WTC11 (cell line): ENCODE measurements around the gene TMEM217. TPM values are rescaled to one million over a fixed set of nuclear protein-coding genes. Genes with fewer than 3 reads are reported as not detected.
"Not testable (repeated sequence)": the region's sequence is repeated elsewhere in the genome, so short reads cannot be mapped to it uniquely, and the experiment has no call there.

Experiments used
- ATAC-seq: fragments of 200-7000 bp; cut with Tn5 transposase; 2 replicates; pipeline ENCODE4 v1.10.0; 2021; ENCODE audit warnings: mild to moderate bottlenecking, moderate library complexity
- Bru-seq: library from RNA; stranded (reverse); fragments of 400-500 nt; gene quantifications from one replicate; lab custom pipeline; 2021; lab: Mats Ljungman, UMichigan
- CTCF ChIA-PET: fragments of 300-600 bp; sonication (Branson Sonifier 250); formaldehyde crosslinking; loops from one replicate; lab custom pipeline; 2021; ENCODE audit warnings: antibody characterized with exemption; lab: Charles Lee
- POLR2A ChIA-PET: fragments of 350-600 bp; sonication (Branson Sonifier 250); formaldehyde crosslinking; loops from one replicate; lab custom pipeline; 2021; ENCODE audit warnings: antibody characterized with exemption; lab: Charles Lee
- DNase-seq: peaks from one replicate; pipeline ENCODE4 v3.0.0; 2021; ENCODE audit warnings: low spot score
- H3K27ac Mint-ChIP-seq: 2 replicates; pipeline ENCODE4 v1.8.0; 2021; ENCODE audit warnings: mixed read lengths
- H3K27me3 Mint-ChIP-seq: 2 replicates; pipeline ENCODE4 v1.8.0; 2021; ENCODE audit warnings: low read depth, mild to moderate bottlenecking, moderate library complexity, mixed read lengths
- H3K36me3 Mint-ChIP-seq: 2 replicates; pipeline ENCODE4 v1.8.0; 2021; ENCODE audit warnings: mixed read lengths
- H3K4me1 Mint-ChIP-seq: 2 replicates; pipeline ENCODE4 v1.8.0; 2022; ENCODE audit warnings: mixed read lengths
- H3K4me3 Mint-ChIP-seq: 2 replicates; pipeline ENCODE4 v1.8.0; 2021; ENCODE audit warnings: mild to moderate bottlenecking, moderate library complexity, mixed read lengths
- H3K9me3 Mint-ChIP-seq: 2 replicates; pipeline ENCODE4 v1.8.0; 2021; ENCODE audit warnings: mixed read lengths
- CREM ChIP-seq: sonication (generic); formaldehyde crosslinking; IDR thresholded peaks from 2 replicates; pipeline ENCODE4 v1.8.1; 2022; ENCODE audit warnings: mild to moderate bottlenecking, missing genetic modification reagents, moderate library complexity
- ETV6 ChIP-seq: sonication (generic); formaldehyde crosslinking; IDR thresholded peaks from 2 replicates; pipeline ENCODE4 v1.8.1; 2022; ENCODE audit warnings: mild to moderate bottlenecking, missing genetic modification reagents
- FOXK1 ChIP-seq: sonication (generic); formaldehyde crosslinking; IDR thresholded peaks from 2 replicates; pipeline ENCODE4 v1.8.0; 2022; ENCODE audit warnings: mild to moderate bottlenecking, moderate library complexity, missing genetic modification reagents
- GABPB1 ChIP-seq: sonication (generic); formaldehyde crosslinking; IDR thresholded peaks from 2 replicates; pipeline ENCODE4 v1.8.1; 2023; ENCODE audit warnings: mild to moderate bottlenecking, missing genetic modification reagents
- IRF2 ChIP-seq: sonication (generic); formaldehyde crosslinking; IDR thresholded peaks from 2 replicates; pipeline ENCODE4 v1.8.0; 2022; ENCODE audit warnings: low read depth, missing genetic modification reagents, borderline replicate concordance
- KAT7 ChIP-seq: sonication (generic); formaldehyde crosslinking; IDR thresholded peaks from 2 replicates; pipeline ENCODE4 v1.8.1; 2023; ENCODE audit warnings: missing genetic modification reagents, mild to moderate bottlenecking, borderline replicate concordance
- NFE2L1 ChIP-seq: sonication (generic); formaldehyde crosslinking; IDR thresholded peaks from 2 replicates; pipeline ENCODE4 v1.8.1; 2023; ENCODE audit warnings: missing genetic modification reagents
- NFYB ChIP-seq: sonication (generic); formaldehyde crosslinking; conservative IDR thresholded peaks from 2 replicates; pipeline ENCODE4 v1.8.0; 2022; ENCODE audit warnings: low read depth, missing genetic modification reagents
- SP1 ChIP-seq: sonication (generic); formaldehyde crosslinking; conservative IDR thresholded peaks from 2 replicates; pipeline ENCODE4 v1.8.1; 2022; ENCODE audit warnings: missing genetic modification reagents
- TEAD4 ChIP-seq: sonication (generic); formaldehyde crosslinking; IDR thresholded peaks from 2 replicates; pipeline ENCODE4 v1.8.0; 2022; ENCODE audit warnings: mild to moderate bottlenecking, missing genetic modification reagents
- ZNF121 ChIP-seq: sonication (generic); formaldehyde crosslinking; IDR thresholded peaks from 2 replicates; pipeline ENCODE4 v1.8.0; 2023; ENCODE audit warnings: missing genetic modification reagents
- ZNF138 ChIP-seq: sonication (generic); formaldehyde crosslinking; conservative IDR thresholded peaks from 2 replicates; pipeline ENCODE4 v1.8.1; 2022; ENCODE audit warnings: mild to moderate bottlenecking, moderate library complexity, missing genetic modification reagents
- ZNF219 ChIP-seq: sonication (generic); formaldehyde crosslinking; IDR thresholded peaks from 2 replicates; pipeline ENCODE4 v1.8.0; 2023; ENCODE audit warnings: missing genetic modification reagents, mild to moderate bottlenecking, borderline replicate concordance
- long read RNA-seq, 3 experiments: library from RNA in 1 of 3; library from capped mRNA in 1 of 3; library from polyadenylated mRNA in 1 of 3; unstranded in 2 of 3; stranded (forward) in 1 of 3; transcript quantifications; one replicate each; pipeline ENCODE4 v2.0.0, GENCODE V29; 2021
- total RNA-seq: library from RNA; stranded (reverse); gene quantifications from 3 replicates; pipeline ENCODE4 v1.2.3, GENCODE V29; 2021
- TF ChIP-seq, protein P1 (sequence below): sonication (generic); formaldehyde crosslinking; IDR thresholded peaks from 2 replicates; pipeline ENCODE4 v1.8.1; 2023; ENCODE audit warnings: mild to moderate bottlenecking, missing genetic modification reagents
- TF ChIP-seq, protein P2 (sequence below): fragments of 250-450 bp; sonication (Bioruptor Pico); IDR thresholded peaks from 2 replicates; pipeline ENCODE4 v1.9.0; 2021; ENCODE audit warnings: mild to moderate bottlenecking
- TF ChIP-seq, protein P3 (sequence below): sonication (generic); formaldehyde crosslinking; IDR thresholded peaks from 2 replicates; pipeline ENCODE4 v1.8.0; 2023; ENCODE audit warnings: missing genetic modification reagents, mild to moderate bottlenecking, borderline replicate concordance
- TF ChIP-seq, protein P4 (sequence below): sonication (generic); formaldehyde crosslinking; IDR thresholded peaks from 2 replicates; pipeline ENCODE4 v1.8.0; 2022; ENCODE audit warnings: mild to moderate bottlenecking, missing genetic modification reagents
- TF ChIP-seq, protein P5 (sequence below): sonication (generic); formaldehyde crosslinking; IDR thresholded peaks from 2 replicates; pipeline ENCODE4 v1.8.1; 2023; ENCODE audit warnings: mild to moderate bottlenecking, missing genetic modification reagents, moderate library complexity
- TF ChIP-seq, protein P6 (sequence below): sonication (generic); formaldehyde crosslinking; IDR thresholded peaks from 2 replicates; pipeline ENCODE4 v1.8.1; 2023; ENCODE audit warnings: mild to moderate bottlenecking, moderate library complexity, missing genetic modification reagents
- TF ChIP-seq, protein P7 (sequence below): sonication (generic); formaldehyde crosslinking; IDR thresholded peaks from 2 replicates; pipeline ENCODE4 v1.8.0; 2022; ENCODE audit warnings: mild to moderate bottlenecking, missing genetic modification reagents
- TF ChIP-seq, protein P8 (sequence below): sonication (generic); formaldehyde crosslinking; IDR thresholded peaks from 2 replicates; pipeline ENCODE4 v1.8.0; 2023; ENCODE audit warnings: missing genetic modification reagents

Gene TMEM217
- 0.55 to 0.99 TPM (median 0.61 TPM) in 3 replicates for total RNA-seq
- percentile 40 among the genes with signal in this experiment for Bru-seq, nascent RNA
- long read RNA-seq, experiment 1, result 0 reads
- long read RNA-seq, experiment 2, result 0 reads
- long read RNA-seq, experiment 3, partial matches to known transcripts, result 1 of 1 reads
- long read RNA-seq, experiment 3, other reads (novel, unspliced or antisense), result 0 of 1 reads

DNA sequence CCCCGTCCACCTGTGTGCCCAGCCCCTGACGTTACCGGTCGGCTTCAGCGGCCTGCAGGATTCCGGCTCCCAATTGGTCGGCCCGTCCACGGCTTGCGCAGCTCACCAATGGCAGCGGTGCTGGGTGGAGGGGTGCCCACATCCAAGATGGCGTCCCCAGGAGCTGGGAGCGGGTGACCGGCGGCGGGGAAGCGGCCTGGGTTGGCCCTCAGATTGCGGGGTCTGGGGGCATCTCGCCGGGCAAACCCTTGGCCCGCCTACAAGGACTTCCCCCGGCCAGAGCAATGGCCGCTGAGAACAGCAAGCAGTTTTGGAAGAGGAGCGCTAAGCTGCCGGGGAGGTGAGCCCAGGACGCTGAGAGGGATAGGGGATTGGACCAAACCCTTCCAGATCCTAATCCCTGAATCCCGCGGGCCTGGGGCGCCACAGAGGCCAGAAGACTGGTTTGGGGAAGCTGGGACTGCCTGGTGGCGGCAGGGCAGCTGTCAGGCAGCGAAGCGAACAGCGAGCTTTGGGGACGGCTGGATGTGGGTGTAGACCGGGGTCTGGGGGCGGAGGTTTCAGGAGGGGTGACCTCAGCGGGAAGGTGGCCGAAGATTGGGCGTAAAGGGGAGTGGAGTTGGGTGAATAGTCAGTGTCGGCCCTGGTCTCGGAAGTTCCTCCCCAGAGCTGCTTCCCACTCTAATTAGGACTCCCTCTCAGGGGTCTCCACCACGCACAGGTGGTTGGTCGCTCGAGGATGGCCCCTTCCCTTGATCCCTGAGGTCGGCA lies at the start of gene TMEM217, which contains the start of gene TBC1D22B:
Gene TMEM217 (minus strand): TSS at position 511 of the 771 bp plus-strand sequence. CDS start 39,114 bp downstream, outside the sequence.
Gene TBC1D22B (plus strand): TSS at position 139 of the 771 bp plus-strand sequence. CDS start 146 bp downstream, at position 285.
- DNase-seq (peak; percentile 99), ATAC-seq (peak; percentile 99)
- peaks cover 40% of the 10 kb centered on the region for H3K4me1 Mint-ChIP-seq
- peak within 1 kb of the TSS; percentile 99 for H3K4me3 Mint-ChIP-seq
- no peaks in the 10 kb centered on the region for H3K9me3 Mint-ChIP-seq
- ChIA-PET POLR2A (interaction anchor here (0.6 to 2.2 kb wide), 7 partner anchors 9 to 877 kb away, joined by 3 to 10 read pairs (median 6); partner anchors contain the start of gene MTCH1), CTCF (interaction anchor here (0.6 to 1.8 kb wide), 9 partner anchors 9 to 280 kb away, joined by 3 to 8 read pairs (median 3); partner anchors contain the start of gene PIM1)
- H3K36me3 Mint-ChIP-seq, result no peaks in the 10 kb centered on the region
- H3K27ac Mint-ChIP-seq, result peak within 1 kb of the TSS; percentile 91
- peaks cover 4% of the 10 kb centered on the region for H3K27me3 Mint-ChIP-seq
- TF ChIP-seq ETV6, result peak; percentile 64; the same call in 1 of the 2 replicates
- peak; percentile 96 for TF ChIP-seq CREM
- no peak for TF ChIP-seq ZNF138 (CRISPR knock-in tag)
- TF ChIP-seq, protein P1, sequence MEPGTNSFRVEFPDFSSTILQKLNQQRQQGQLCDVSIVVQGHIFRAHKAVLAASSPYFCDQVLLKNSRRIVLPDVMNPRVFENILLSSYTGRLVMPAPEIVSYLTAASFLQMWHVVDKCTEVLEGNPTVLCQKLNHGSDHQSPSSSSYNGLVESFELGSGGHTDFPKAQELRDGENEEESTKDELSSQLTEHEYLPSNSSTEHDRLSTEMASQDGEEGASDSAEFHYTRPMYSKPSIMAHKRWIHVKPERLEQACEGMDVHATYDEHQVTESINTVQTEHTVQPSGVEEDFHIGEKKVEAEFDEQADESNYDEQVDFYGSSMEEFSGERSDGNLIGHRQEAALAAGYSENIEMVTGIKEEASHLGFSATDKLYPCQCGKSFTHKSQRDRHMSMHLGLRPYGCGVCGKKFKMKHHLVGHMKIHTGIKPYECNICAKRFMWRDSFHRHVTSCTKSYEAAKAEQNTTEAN (CRISPR knock-in tag), result no peak
- no peak for TF ChIP-seq ZNF121 (CRISPR knock-in tag)
- TF ChIP-seq, protein P2, sequence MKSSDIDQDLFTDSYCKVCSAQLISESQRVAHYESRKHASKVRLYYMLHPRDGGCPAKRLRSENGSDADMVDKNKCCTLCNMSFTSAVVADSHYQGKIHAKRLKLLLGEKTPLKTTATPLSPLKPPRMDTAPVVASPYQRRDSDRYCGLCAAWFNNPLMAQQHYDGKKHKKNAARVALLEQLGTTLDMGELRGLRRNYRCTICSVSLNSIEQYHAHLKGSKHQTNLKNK, result no peak
- 0 out of 2 replicates have a peak, but pooled peaks have one; percentile 59 for TF ChIP-seq NFE2L1 (CRISPR knock-in tag)
- TF ChIP-seq, protein P3, sequence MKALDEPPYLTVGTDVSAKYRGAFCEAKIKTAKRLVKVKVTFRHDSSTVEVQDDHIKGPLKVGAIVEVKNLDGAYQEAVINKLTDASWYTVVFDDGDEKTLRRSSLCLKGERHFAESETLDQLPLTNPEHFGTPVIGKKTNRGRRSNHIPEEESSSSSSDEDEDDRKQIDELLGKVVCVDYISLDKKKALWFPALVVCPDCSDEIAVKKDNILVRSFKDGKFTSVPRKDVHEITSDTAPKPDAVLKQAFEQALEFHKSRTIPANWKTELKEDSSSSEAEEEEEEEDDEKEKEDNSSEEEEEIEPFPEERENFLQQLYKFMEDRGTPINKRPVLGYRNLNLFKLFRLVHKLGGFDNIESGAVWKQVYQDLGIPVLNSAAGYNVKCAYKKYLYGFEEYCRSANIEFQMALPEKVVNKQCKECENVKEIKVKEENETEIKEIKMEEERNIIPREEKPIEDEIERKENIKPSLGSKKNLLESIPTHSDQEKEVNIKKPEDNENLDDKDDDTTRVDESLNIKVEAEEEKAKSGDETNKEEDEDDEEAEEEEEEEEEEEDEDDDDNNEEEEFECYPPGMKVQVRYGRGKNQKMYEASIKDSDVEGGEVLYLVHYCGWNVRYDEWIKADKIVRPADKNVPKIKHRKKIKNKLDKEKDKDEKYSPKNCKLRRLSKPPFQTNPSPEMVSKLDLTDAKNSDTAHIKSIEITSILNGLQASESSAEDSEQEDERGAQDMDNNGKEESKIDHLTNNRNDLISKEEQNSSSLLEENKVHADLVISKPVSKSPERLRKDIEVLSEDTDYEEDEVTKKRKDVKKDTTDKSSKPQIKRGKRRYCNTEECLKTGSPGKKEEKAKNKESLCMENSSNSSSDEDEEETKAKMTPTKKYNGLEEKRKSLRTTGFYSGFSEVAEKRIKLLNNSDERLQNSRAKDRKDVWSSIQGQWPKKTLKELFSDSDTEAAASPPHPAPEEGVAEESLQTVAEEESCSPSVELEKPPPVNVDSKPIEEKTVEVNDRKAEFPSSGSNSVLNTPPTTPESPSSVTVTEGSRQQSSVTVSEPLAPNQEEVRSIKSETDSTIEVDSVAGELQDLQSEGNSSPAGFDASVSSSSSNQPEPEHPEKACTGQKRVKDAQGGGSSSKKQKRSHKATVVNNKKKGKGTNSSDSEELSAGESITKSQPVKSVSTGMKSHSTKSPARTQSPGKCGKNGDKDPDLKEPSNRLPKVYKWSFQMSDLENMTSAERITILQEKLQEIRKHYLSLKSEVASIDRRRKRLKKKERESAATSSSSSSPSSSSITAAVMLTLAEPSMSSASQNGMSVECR (CRISPR knock-in tag), result no peak; the same call in 1 of the 2 replicates
- TF ChIP-seq ZNF219 (CRISPR knock-in tag), result 0 out of 2 replicates have a peak, but pooled peaks have one; percentile 22
- no peak for TF ChIP-seq TEAD4 (CRISPR knock-in tag)
- peak; percentile 99 for TF ChIP-seq NFYB
- peak; percentile 80 for TF ChIP-seq GABPB1 (CRISPR knock-in tag)
- peak; percentile 95 for TF ChIP-seq SP1 (CRISPR knock-in tag)
- TF ChIP-seq, protein P4, sequence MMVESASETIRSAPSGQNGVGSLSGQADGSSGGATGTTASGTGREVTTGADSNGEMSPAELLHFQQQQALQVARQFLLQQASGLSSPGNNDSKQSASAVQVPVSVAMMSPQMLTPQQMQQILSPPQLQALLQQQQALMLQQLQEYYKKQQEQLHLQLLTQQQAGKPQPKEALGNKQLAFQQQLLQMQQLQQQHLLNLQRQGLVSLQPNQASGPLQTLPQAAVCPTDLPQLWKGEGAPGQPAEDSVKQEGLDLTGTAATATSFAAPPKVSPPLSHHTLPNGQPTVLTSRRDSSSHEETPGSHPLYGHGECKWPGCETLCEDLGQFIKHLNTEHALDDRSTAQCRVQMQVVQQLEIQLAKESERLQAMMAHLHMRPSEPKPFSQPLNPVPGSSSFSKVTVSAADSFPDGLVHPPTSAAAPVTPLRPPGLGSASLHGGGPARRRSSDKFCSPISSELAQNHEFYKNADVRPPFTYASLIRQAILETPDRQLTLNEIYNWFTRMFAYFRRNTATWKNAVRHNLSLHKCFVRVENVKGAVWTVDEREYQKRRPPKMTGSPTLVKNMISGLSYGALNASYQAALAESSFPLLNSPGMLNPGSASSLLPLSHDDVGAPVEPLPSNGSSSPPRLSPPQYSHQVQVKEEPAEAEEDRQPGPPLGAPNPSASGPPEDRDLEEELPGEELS (CRISPR knock-in tag), result peak; percentile 62; the same call in 1 of the 2 replicates
- TF ChIP-seq IRF2 (CRISPR knock-in tag), result no peak
- TF ChIP-seq, protein P5, sequence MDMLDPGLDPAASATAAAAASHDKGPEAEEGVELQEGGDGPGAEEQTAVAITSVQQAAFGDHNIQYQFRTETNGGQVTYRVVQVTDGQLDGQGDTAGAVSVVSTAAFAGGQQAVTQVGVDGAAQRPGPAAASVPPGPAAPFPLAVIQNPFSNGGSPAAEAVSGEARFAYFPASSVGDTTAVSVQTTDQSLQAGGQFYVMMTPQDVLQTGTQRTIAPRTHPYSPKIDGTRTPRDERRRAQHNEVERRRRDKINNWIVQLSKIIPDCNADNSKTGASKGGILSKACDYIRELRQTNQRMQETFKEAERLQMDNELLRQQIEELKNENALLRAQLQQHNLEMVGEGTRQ (CRISPR knock-in tag), result peak; percentile 59; the same call in 1 of the 2 replicates
- TF ChIP-seq, protein P6, sequence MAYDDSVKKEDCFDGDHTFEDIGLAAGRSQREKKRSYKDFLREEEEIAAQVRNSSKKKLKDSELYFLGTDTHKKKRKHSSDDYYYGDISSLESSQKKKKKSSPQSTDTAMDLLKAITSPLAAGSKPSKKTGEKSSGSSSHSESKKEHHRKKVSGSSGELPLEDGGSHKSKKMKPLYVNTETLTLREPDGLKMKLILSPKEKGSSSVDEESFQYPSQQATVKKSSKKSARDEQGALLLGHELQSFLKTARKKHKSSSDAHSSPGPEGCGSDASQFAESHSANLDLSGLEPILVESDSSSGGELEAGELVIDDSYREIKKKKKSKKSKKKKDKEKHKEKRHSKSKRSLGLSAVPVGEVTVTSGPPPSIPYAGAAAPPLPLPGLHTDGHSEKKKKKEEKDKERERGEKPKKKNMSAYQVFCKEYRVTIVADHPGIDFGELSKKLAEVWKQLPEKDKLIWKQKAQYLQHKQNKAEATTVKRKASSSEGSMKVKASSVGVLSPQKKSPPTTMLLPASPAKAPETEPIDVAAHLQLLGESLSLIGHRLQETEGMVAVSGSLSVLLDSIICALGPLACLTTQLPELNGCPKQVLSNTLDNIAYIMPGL (CRISPR knock-in tag), result peak; percentile 81
- TF ChIP-seq, protein P7, sequence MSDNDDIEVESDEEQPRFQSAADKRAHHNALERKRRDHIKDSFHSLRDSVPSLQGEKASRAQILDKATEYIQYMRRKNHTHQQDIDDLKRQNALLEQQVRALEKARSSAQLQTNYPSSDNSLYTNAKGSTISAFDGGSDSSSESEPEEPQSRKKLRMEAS (CRISPR knock-in tag), result peak; percentile 27; the same call in 1 of the 2 replicates
- 0 out of 2 replicates have a peak, but pooled peaks have one; percentile 49 for TF ChIP-seq KAT7 (CRISPR knock-in tag)
- TF ChIP-seq FOXK1, result peak; percentile 33; the same call in 1 of the 2 replicates
- TF ChIP-seq, protein P8, sequence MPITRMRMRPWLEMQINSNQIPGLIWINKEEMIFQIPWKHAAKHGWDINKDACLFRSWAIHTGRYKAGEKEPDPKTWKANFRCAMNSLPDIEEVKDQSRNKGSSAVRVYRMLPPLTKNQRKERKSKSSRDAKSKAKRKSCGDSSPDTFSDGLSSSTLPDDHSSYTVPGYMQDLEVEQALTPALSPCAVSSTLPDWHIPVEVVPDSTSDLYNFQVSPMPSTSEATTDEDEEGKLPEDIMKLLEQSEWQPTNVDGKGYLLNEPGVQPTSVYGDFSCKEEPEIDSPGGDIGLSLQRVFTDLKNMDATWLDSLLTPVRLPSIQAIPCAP (CRISPR knock-in tag), result no peak

DNA sequence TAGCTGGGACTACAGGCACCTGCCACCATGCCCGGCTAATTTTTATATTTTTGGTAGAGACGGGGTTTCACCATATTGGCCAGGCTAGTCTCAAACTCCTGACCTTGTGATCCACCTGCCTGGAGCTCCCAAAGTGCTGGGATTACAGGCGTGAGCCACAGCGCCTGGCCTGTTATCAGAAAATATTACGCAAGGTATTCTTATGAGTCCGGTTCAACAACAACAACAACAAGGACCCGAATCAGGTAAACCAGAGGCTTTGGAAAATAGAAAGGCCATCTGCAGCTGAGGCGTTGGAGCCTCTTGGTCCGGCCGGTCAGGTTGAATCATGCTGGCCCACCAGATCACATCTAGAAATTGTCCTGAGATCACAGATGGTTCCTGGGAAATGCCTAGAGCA lies 49.5 kb upstream of the TMEM217 start:
- H3K27ac Mint-ChIP-seq, H3K9me3 Mint-ChIP-seq, DNase-seq, POLR2A ChIA-PET, ATAC-seq, H3K4me1 Mint-ChIP-seq, H3K4me3 Mint-ChIP-seq, H3K27me3 Mint-ChIP-seq: not testable (repeated sequence)
- peaks cover 21% of the 10 kb centered on the region; the same call in 1 of the 2 replicates for H3K36me3 Mint-ChIP-seq
- CTCF ChIA-PET, result interaction anchor here (1.0 to 2.0 kb wide), 3 partner anchors 9 to 66 kb away, joined by 3 to 11 read pairs (median 4); no protein-coding TSS in a partner anchor
